GM12892 (cell line): ENCODE results near the gene OSBP2.

Experiments used
- POLR2A ChIP-seq: IDR thresholded peaks from 2 replicates; pipeline ENCODE4 v1.6.1; 2011; ENCODE audit warnings: low read depth, low read length, control low read depth
- TAF1 ChIP-seq: IDR thresholded peaks from 2 replicates; pipeline ENCODE4 v1.6.1; 2011; ENCODE audit warnings: low read depth, mild to moderate bottlenecking, control low read depth, low read length, borderline replicate concordance

DNA sequence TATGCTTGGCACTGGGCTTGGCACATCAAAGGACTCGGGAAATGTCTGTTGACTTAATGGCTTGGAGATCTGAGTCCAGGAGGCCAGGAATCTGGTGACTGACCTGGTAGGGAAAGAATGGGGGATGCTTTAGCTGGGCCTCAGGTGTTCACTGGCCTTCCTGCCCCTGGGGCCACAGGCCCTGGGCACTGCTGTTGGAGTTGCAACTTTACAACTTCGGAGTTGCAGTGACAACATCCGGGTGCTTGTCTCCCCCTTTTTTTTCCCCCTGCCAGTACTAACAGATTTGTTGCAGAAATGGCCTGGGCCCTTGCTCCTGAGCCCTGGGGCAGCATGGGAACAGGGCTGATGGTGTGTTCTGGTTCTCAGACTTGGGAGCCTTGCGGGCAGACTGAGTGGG lies 23.8 kb downstream of the OSBP2 start:
- no peak for TF ChIP-seq POLR2A
- no peak for TF ChIP-seq TAF1
